ENCODE data around the gene ITGAV.

Gene ITGAV

DNA sequence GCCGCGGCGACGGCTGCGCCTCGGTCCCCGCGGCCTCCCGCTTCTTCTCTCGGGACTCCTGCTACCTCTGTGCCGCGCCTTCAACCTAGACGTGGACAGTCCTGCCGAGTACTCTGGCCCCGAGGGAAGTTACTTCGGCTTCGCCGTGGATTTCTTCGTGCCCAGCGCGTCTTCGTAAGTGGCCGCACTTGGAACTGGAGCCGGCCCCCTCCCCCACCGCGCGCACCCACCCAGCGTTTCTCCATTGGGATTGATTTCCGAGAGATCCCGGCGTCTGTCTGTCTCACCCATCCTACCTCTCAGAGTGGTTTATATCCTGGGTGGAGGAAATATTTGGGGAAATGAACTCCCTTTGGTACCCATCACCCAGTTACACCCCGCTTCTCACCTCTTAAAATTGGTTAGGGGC, 498 bp downstream of the ITGAV start:
- H2AFZ ChIP-seq = peak overlapping the region; percentile 98
- H3K27me3 ChIP-seq (ENCODE audit: control insufficient read depth, insufficient read depth, low read length) = no peaks in the 10 kb centered on the region
- peak overlapping the region; percentile 84 for H3K4me3 ChIP-seq (ENCODE audit: low read depth, low read length)
- H3K9ac ChIP-seq = peak overlapping the region; percentile 70
- peak overlapping the region; percentile 89 for H3K4me2 ChIP-seq (ENCODE audit: low read length)
- peaks cover 8% of the 10 kb centered on the region for H3K4me1 ChIP-seq
- H3K9me3 ChIP-seq (ENCODE audit: control insufficient read depth, low read length) = no peaks in the 10 kb centered on the region
- TF ChIP-seq, protein P1, sequence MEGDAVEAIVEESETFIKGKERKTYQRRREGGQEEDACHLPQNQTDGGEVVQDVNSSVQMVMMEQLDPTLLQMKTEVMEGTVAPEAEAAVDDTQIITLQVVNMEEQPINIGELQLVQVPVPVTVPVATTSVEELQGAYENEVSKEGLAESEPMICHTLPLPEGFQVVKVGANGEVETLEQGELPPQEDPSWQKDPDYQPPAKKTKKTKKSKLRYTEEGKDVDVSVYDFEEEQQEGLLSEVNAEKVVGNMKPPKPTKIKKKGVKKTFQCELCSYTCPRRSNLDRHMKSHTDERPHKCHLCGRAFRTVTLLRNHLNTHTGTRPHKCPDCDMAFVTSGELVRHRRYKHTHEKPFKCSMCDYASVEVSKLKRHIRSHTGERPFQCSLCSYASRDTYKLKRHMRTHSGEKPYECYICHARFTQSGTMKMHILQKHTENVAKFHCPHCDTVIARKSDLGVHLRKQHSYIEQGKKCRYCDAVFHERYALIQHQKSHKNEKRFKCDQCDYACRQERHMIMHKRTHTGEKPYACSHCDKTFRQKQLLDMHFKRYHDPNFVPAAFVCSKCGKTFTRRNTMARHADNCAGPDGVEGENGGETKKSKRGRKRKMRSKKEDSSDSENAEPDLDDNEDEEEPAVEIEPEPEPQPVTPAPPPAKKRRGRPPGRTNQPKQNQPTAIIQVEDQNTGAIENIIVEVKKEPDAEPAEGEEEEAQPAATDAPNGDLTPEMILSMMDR (IDR thresholded peaks at IDR 0.05) = no peak
- H3K36me3 ChIP-seq (ENCODE audit: control insufficient read depth, insufficient read depth, low read length) = no peaks in the 10 kb centered on the region
- H3K27ac ChIP-seq = peak overlapping the region; percentile 90
- H3K79me2 ChIP-seq = peaks cover 4% of the 10 kb centered on the region

DNA sequence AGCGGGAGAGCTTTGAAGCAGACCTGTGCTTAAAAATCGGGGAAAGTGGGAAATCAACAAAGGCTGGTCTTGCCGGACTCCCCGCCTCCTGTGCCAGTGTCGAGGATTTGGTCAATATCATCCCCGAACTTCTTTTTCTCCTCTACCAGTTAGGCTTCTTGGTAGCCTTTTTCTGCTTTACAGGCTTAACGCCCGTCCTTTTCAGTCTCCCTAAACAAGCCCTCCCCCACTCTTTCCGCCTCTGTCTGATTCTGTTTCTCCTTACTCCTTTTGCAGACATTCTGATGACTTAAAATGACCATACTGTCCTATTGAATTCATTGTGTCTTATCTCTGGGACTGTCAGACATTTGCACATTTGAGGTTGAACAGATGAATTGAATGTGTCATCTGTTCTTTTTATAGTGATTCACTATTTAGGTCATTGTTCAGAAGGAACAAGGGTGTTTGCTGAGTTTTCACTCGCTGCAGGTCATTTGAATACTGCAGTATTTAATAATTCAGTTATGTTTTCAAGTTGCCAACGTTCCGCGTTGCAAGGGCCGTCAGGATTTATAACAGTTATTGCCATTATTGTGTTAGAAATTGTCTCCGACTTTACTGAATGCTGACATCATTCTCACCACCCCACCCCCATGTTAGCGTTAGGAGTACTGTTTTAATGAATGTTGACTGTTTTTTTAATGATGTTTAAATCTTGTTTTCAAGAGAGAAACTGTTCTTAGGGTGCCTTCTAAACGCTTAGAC, 1.1 kb downstream of the ITGAV start:
- TF ChIP-seq, protein P1 (IDR thresholded peaks at IDR 0.05) = no peak

DNA sequence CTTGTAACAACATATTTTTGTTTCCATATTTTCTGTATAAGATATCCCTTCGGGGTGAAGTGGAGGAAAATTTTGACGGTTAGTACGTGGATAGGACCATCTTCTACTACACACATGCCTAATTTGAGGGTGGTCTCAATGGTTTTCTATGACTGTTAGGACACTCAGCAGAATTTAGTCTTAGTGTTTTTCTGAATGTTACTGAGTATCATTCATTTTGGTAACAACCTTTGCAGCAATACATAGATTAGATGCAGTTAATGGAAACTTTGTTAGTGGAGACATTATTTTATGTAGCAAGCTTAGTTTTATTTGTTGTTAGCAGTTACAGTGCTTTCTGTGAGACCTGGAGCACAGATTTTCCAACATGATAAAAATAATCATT, 1.6 kb downstream of the ITGAV start:
- TF ChIP-seq, protein P1 (IDR thresholded peaks at IDR 0.05) = no peak
- H3K27ac ChIP-seq = peak overlapping the region; percentile 90

More for the DNA sequence above, 1.1 kb downstream of the ITGAV start:
- Histone ChIP-seq H3K4me1 (peaks cover 8% of the 10 kb centered on the region), H3K27ac (peak overlapping the region; percentile 90), H3K27me3 (ENCODE audit: control insufficient read depth, insufficient read depth, low read length) (no peaks in the 10 kb centered on the region), H3K36me3 (ENCODE audit: control insufficient read depth, insufficient read depth, low read length) (no peaks in the 10 kb centered on the region), H3K9ac (peak overlapping the region; percentile 70), H3K79me2 (peaks cover 10% of the 10 kb centered on the region), H3K4me2 (ENCODE audit: low read length) (peak overlapping the region; percentile 89), H3K4me3 (ENCODE audit: low read depth, low read length) (peak overlapping the region; percentile 84), H3K9me3 (ENCODE audit: control insufficient read depth, low read length) (no peaks in the 10 kb centered on the region), H2AFZ (peak overlapping the region; percentile 98)

DNA sequence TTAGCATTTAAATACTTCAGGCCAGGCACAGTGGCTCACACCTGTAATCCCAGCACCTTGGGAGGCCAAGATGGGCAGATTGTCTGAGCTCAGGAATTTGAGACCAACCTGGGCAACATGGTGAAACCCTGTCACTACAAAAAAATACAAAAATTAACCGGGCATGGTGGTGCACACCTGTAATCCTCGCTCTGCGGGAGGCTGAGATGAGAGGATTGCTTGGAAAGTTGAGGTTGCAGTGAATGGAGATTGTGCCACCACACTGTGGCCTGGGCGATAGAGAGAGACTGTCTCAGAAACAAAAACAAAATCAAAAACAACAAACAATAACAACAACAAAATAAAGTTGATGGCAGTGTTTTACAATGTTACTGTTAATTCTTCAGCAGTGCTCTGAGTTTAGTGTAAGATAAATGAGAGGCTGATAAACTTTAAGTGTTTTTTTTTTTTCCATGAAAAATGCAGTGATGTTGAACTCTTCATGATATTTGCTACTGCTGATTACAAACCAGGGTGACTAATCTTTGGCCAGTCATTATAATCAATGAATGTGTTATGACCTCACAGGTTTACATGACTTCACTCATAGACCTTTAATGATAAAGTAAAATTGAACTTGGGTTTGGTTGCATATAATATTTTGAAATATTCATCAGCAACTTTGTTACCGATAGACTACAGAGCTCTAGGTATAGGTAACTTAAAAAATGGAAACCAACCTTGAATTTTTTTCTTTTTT, 2.5 kb downstream of the ITGAV start:
- Histone ChIP-seq H3K4me3 (ENCODE audit: low read depth, low read length) (peak overlapping the region; percentile 84), H3K4me1 (peaks cover 8% of the 10 kb centered on the region), H3K9ac (no peak overlapping the region), H3K79me2 (peaks cover 15% of the 10 kb centered on the region), H3K27me3 (ENCODE audit: control insufficient read depth, insufficient read depth, low read length) (no peaks in the 10 kb centered on the region), H3K4me2 (ENCODE audit: low read length) (peak overlapping the region; percentile 89), H3K9me3 (ENCODE audit: control insufficient read depth, low read length) (no peaks in the 10 kb centered on the region), H2AFZ (no peak overlapping the region), H3K27ac (no peak overlapping the region), H3K36me3 (ENCODE audit: control insufficient read depth, insufficient read depth, low read length) (no peaks in the 10 kb centered on the region)
- TF ChIP-seq, protein P1 (IDR thresholded peaks at IDR 0.05) = no peak

More for the DNA sequence above, 1.6 kb downstream of the ITGAV start:
- Histone ChIP-seq H3K9me3 (ENCODE audit: control insufficient read depth, low read length) (no peaks in the 10 kb centered on the region), H3K79me2 (peaks cover 10% of the 10 kb centered on the region), H3K4me3 (ENCODE audit: low read depth, low read length) (peak overlapping the region; percentile 84), H2AFZ (peak overlapping the region; percentile 98), H3K4me2 (ENCODE audit: low read length) (peak overlapping the region; percentile 89), H3K9ac (no peak overlapping the region), H3K27me3 (ENCODE audit: control insufficient read depth, insufficient read depth, low read length) (no peaks in the 10 kb centered on the region), H3K4me1 (peaks cover 8% of the 10 kb centered on the region), H3K36me3 (ENCODE audit: control insufficient read depth, insufficient read depth, low read length) (no peaks in the 10 kb centered on the region)

All from parathyroid adenoma (tissue), 2 donors.